Stimulated activated CD8-positive, alpha-beta memory T cell treated with anti-CD3 and anti-CD28 coated beads, Interleukin-4, amount 100 ng/mL, for 4 hours (primary cell): ENCODE data around the gene MPHOSPH8.
"Not testable (repeated sequence)": the region's sequence is repeated elsewhere in the genome, so short reads cannot be mapped to it uniquely, and the experiment has no call there.

Experiments used
- DNase-seq, 2 donors: peaks; one replicate each; pipeline ENCODE4 v3.0.0-alpha.2; 2020; ENCODE audit warnings: low read depth in 2 of 2, low spot score in 1 of 2

Gene MPHOSPH8

GRCh38 chr13:19632915-19633478 is 462 bp upstream of the MPHOSPH8 start:
- DNase-seq = no peak

- DNase-seq = no peak
These were observed 839 bp downstream of the MPHOSPH8 start for GRCh38 chr13:19634256-19634740.

- DNase-seq = not testable (repeated sequence)
These were observed 2.5 kb downstream of the MPHOSPH8 start for GRCh38 chr13:19635926-19636325.

GRCh38 chr13:19643652-19644051 is 10.2 kb downstream of the MPHOSPH8 start:
- no peak for DNase-seq

GRCh38 chr13:19645000-19645399 is 11.5 kb downstream of the MPHOSPH8 start:
- no peak for DNase-seq

- no peak for DNase-seq
These were observed 12.6 kb downstream of the MPHOSPH8 start for GRCh38 chr13:19646063-19646462.

- no peak for DNase-seq
These were observed 17.3 kb downstream of the MPHOSPH8 start for GRCh38 chr13:19650742-19651141.

GRCh38 chr13:19657872-19658591 is 24.6 kb downstream of the MPHOSPH8 start:
- DNase-seq = no peak

GRCh38 chr13:19658831-19659230 is 25.4 kb downstream of the MPHOSPH8 start:
- no peak for DNase-seq

- DNase-seq = no peak
These were observed 27.7 kb downstream of the MPHOSPH8 start for GRCh38 chr13:19661126-19661525.

GRCh38 chr13:19661561-19661960 is 28.1 kb downstream of the MPHOSPH8 start:
- DNase-seq = no peak

- DNase-seq = no peak
These were observed 30.0 kb downstream of the MPHOSPH8 start for GRCh38 chr13:19663416-19663979.

- no peak for DNase-seq
These were observed 31.2 kb downstream of the MPHOSPH8 start for GRCh38 chr13:19664481-19665230.

- DNase-seq = no peak
These were observed 32.0 kb downstream of the MPHOSPH8 start for GRCh38 chr13:19665427-19665859.

GRCh38 chr13:19668778-19669177 is 35.3 kb downstream of the MPHOSPH8 start:
- no peak for DNase-seq

- DNase-seq = no peak
These were observed 36.7 kb downstream of the MPHOSPH8 start for GRCh38 chr13:19670147-19670546.

GRCh38 chr13:19672990-19673389 is 39.5 kb downstream of the MPHOSPH8 start:
- DNase-seq = no peak

- DNase-seq = no peak
These were observed 40.3 kb downstream of the MPHOSPH8 start for GRCh38 chr13:19673473-19674430.

- DNase-seq = no peak
These were observed 41.4 kb downstream of the MPHOSPH8 start for GRCh38 chr13:19674898-19675297.

- DNase-seq = no peak
These were observed 42.7 kb downstream of the MPHOSPH8 start for GRCh38 chr13:19676168-19676567.

- no peak for DNase-seq
These were observed 47.3 kb downstream of the MPHOSPH8 start for GRCh38 chr13:19680751-19681150.
